GM12878 (cell line): ENCODE data around the gene CXCL13.

Source experiments
- ATF7 ChIP-seq: fragments of 450-650 bp; IDR thresholded peaks from 2 replicates; pipeline ENCODE4 v1.6.1; 2016; ENCODE audit warnings: low read depth, mild to moderate bottlenecking
- CHD1 ChIP-seq: IDR thresholded peaks from 2 replicates; pipeline ENCODE4 v1.6.1; 2012; ENCODE audit warnings: low read depth, low read length, improper control_type of control experiment
- EGR1 ChIP-seq, 2 experiments: IDR thresholded peaks; 1 replicate in 1 of 2; 2 replicates in 1 of 2; pipeline ENCODE4 v1.6.1; 2011 to 2012; ENCODE audit warnings: low read depth in 2 of 2, low read length in 2 of 2, borderline replicate concordance in 1 of 2, mild to moderate bottlenecking in 1 of 2, moderate library complexity in 1 of 2
- EP300 ChIP-seq, 2 experiments: fragments of 150-350 bp in 1 of 2; IDR thresholded peaks; 2 replicates each; pipeline ENCODE4 v1.6.1; 2011 to 2012; ENCODE audit warnings: low read depth in 2 of 2, low read length in 2 of 2, borderline replicate concordance in 1 of 2, improper control_type of control experiment in 1 of 2, inconsistent platforms in 1 of 2; ENCODE audit not compliant: control insufficient read depth in 1 of 2
- EZH2 ChIP-seq: IDR thresholded peaks from 2 replicates; pipeline ENCODE4 v1.6.1; 2012; ENCODE audit warnings: low read depth, mild to moderate bottlenecking, control low read depth, inconsistent platforms, low read length, borderline replicate concordance; ENCODE audit not compliant: control insufficient read depth
- GABPA ChIP-seq: IDR thresholded peaks from 2 replicates; pipeline ENCODE4 v1.6.1; 2014; ENCODE audit warnings: antibody characterized with exemption, low read depth, mild to moderate bottlenecking, inconsistent platforms
- JUNB ChIP-seq: IDR thresholded peaks from 2 replicates; pipeline ENCODE4 v1.6.1; 2016; ENCODE audit warnings: antibody characterized with exemption, mild to moderate bottlenecking
- POLR2A ChIP-seq: IDR thresholded peaks from 2 replicates; pipeline ENCODE4 v1.6.1; 2011; ENCODE audit warnings: low read depth, mild to moderate bottlenecking, low read length
- RBBP5 ChIP-seq: fragments of 200-600 bp; sonication (generic); conservative IDR thresholded peaks from 2 replicates; pipeline ENCODE4 v1.6.1; 2016
- SP1 ChIP-seq: IDR thresholded peaks from one replicate; pipeline ENCODE4 v1.6.1; 2011; ENCODE audit warnings: low read depth, low read length
- ZZZ3 ChIP-seq: IDR thresholded peaks from 2 replicates; pipeline ENCODE4 v1.6.1; 2011; ENCODE audit warnings: low read depth; ENCODE audit not compliant: control insufficient read depth, insufficient read length
- TF ChIP-seq, protein P1 (sequence below): IDR thresholded peaks from 2 replicates; pipeline ENCODE4 v1.6.1; 2011; ENCODE audit warnings: mild to moderate bottlenecking, low read depth, low read length, moderate library complexity; ENCODE audit not compliant: insufficient replicate concordance
- TF ChIP-seq, protein P2 (sequence below): IDR thresholded peaks from 2 replicates; pipeline ENCODE4 v1.6.1; 2011; ENCODE audit warnings: borderline replicate concordance, low read depth, mild to moderate bottlenecking, moderate library complexity, mixed read lengths, low read length; ENCODE audit not compliant: insufficient read depth; ENCODE audit errors: extremely low read length
- TF ChIP-seq, protein P3 (sequence below): IDR thresholded peaks from 2 replicates; pipeline ENCODE4 v1.6.1; 2012; ENCODE audit warnings: low read length, inconsistent platforms

DNA sequence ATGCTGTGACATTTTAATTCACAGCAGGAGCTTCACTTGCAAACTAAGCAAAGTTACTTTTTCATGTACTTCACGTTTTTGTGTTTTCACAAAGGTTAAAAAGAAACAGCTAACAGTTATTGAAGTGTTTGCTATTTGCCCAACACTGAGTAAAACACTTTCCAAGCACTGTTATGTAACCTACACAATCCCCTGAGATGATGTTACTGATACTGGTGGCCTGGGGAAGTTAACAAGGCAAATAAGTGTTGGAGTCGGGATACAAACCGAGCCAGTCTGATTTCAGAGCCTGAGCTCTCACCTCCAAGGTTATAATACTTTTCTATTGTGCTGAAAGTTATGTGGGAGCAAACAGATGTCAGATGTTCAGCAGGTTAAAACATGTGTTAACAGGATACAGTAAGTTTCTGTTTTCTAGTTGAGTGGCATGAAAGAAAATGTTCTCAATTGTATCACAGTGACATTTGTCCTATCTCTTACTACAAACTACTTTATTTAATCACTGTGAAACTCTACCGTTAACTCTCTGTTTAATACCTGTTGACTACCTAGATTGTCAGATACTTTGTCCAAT is 3.9 kb upstream of the CXCL13 start:
- TF ChIP-seq CHD1 (no peak), EZH2 (no peak), RBBP5 (no peak), SP1 (no peak), POLR2A (no peak), ATF7 (no peak), EP300 (IDR thresholded peaks at IDR 0.05; ENCODE audit: borderline replicate concordance in 1 of 2, control insufficient read depth in 1 of 2, low read depth in 2 of 2, low read length in 2 of 2) (no peak), JUNB (no peak), EGR1 (IDR thresholded peaks at IDR 0.05; ENCODE audit: borderline replicate concordance in 1 of 2, low read depth in 2 of 2, low read length in 2 of 2) (no peak), ZZZ3 (no peak), GABPA (no peak)
- TF ChIP-seq, protein P1, sequence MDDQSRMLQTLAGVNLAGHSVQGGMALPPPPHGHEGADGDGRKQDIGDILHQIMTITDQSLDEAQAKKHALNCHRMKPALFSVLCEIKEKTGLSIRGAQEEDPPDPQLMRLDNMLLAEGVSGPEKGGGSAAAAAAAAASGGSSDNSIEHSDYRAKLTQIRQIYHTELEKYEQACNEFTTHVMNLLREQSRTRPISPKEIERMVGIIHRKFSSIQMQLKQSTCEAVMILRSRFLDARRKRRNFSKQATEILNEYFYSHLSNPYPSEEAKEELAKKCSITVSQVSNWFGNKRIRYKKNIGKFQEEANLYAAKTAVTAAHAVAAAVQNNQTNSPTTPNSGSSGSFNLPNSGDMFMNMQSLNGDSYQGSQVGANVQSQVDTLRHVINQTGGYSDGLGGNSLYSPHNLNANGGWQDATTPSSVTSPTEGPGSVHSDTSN: no peak
- TF ChIP-seq, protein P2, sequence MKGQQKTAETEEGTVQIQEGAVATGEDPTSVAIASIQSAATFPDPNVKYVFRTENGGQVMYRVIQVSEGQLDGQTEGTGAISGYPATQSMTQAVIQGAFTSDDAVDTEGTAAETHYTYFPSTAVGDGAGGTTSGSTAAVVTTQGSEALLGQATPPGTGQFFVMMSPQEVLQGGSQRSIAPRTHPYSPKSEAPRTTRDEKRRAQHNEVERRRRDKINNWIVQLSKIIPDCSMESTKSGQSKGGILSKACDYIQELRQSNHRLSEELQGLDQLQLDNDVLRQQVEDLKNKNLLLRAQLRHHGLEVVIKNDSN: no peak
- TF ChIP-seq, protein P3, sequence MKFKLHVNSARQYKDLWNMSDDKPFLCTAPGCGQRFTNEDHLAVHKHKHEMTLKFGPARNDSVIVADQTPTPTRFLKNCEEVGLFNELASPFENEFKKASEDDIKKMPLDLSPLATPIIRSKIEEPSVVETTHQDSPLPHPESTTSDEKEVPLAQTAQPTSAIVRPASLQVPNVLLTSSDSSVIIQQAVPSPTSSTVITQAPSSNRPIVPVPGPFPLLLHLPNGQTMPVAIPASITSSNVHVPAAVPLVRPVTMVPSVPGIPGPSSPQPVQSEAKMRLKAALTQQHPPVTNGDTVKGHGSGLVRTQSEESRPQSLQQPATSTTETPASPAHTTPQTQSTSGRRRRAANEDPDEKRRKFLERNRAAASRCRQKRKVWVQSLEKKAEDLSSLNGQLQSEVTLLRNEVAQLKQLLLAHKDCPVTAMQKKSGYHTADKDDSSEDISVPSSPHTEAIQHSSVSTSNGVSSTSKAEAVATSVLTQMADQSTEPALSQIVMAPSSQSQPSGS: no peak
